ENCODE results near the gene TNIK. TPM values are rescaled to one million over a fixed set of nuclear protein-coding genes. Genes with fewer than 3 reads are reported as not detected.

The TNIK gene
- polyA plus RNA-seq, 1 of the 3 experiments (the other 2 are of a cell fraction) = 19.4 TPM

GRCh38 chr3:171058873-171059603 lies 401.2 kb downstream of the TNIK start:
- Histone ChIP-seq H4K20me1 (ENCODE audit: insufficient read depth) (no peaks in the 10 kb centered on the region), H3K4me1 (ENCODE audit: control insufficient read depth in 1 of 2, insufficient read depth in 2 of 2, low read depth in 1 of 2, low read length in 1 of 2) (peaks cover 0 to 29% of the 10 kb centered on the region in 2 experiments; a peak in 2 of 4 replicates), H3F3A (replicated peaks; ENCODE audit: insufficient read depth) (peaks cover 16% of the 10 kb centered on the region), H3K9me2 (no peaks in the 10 kb centered on the region), H2AFZ (ENCODE audit: low read depth) (no peak overlapping the region), H3K27ac (ENCODE audit: low read depth in 2 of 2, low read length in 1 of 2) (no peak overlapping the region), H3K4me3 (ENCODE audit: low read depth in 2 of 2, low read length in 1 of 2) (no peak overlapping the region), H3K79me2 (ENCODE audit: insufficient read depth) (no peaks in the 10 kb centered on the region), H3K27me3 (ENCODE audit: insufficient read depth) (no peaks in the 10 kb centered on the region), H3K4me2 (no peak overlapping the region), H3K9me3 (no peaks in the 10 kb centered on the region), H3K9ac (no peak overlapping the region), H3K36me3 (replicated peaks in 1 of 2; ENCODE audit: control insufficient read depth in 1 of 2, insufficient read depth in 2 of 2, low read length in 1 of 2) (peaks cover 7 to 19% of the 10 kb centered on the region in 2 experiments)
- DNase-seq = no peak
- ChIA-PET CTCF (interaction anchor here (1.2 to 1.7 kb wide), 3 partner anchors 9 to 507 kb away, joined by 3 to 5 read pairs (median 4); no protein-coding TSS in a partner anchor), POLR2A (no interaction called here)
- TF ChIP-seq RFX5 (IDR thresholded peaks at IDR 0.05; ENCODE audit: low read length) (no peak), NRF1 (IDR thresholded peaks at IDR 0.05; ENCODE audit: low read depth, low read length) (no peak), REST (IDR thresholded peaks at IDR 0.05; ENCODE audit: low read depth, low read length) (no peak)

GRCh38 chr3:171058058-171058457 lies 402.1 kb downstream of the TNIK start:
- POLR2A ChIA-PET = no interaction called here
- no peak for TF ChIP-seq GATA2 (CRISPR knock-in tag; IDR thresholded peaks at IDR 0.05)
- no peak for TF ChIP-seq FOXJ3 (CRISPR knock-in tag; IDR thresholded peaks at IDR 0.05)
- no peak for TF ChIP-seq CTCF (IDR thresholded peaks at IDR 0.05)
- TF ChIP-seq IRF3 (IDR thresholded peaks at IDR 0.05; ENCODE audit: low read depth, low read length) = no peak
- no peak for TF ChIP-seq CHD2 (IDR thresholded peaks at IDR 0.05; ENCODE audit: low read length, partially characterized antibody)
- TF ChIP-seq POLR2AphosphoS5 (IDR thresholded peaks at IDR 0.05; ENCODE audit: low read depth, low read length) = no peak
- TF ChIP-seq FOXM1 (IDR thresholded peaks at IDR 0.05; ENCODE audit: low read depth) = no peak
- TF ChIP-seq REST (IDR thresholded peaks at IDR 0.05; ENCODE audit: low read depth, low read length) = no peak
- TF ChIP-seq ZBTB33 (IDR thresholded peaks at IDR 0.05; ENCODE audit: borderline replicate concordance, low read depth) = no peak
- no peak for TF ChIP-seq EZH2phosphoT487 (IDR thresholded peaks at IDR 0.05; ENCODE audit: borderline replicate concordance, low read depth)

More at GRCh38 chr3:171058058-171058457, 402.1 kb downstream of the TNIK start:
- Histone ChIP-seq H3K4me3 (ENCODE audit: low read depth in 2 of 2, low read length in 1 of 2) (no peak overlapping the region), H3K4me1 (ENCODE audit: control insufficient read depth in 1 of 2, insufficient read depth in 2 of 2, low read depth in 1 of 2, low read length in 1 of 2) (peaks cover 0 to 29% of the 10 kb centered on the region in 2 experiments; a peak in 2 of 4 replicates), H3K27me3 (ENCODE audit: insufficient read depth) (no peaks in the 10 kb centered on the region), H3K4me2 (no peak overlapping the region), H3K9ac (no peak overlapping the region), H3K36me3 (replicated peaks in 1 of 2; ENCODE audit: control insufficient read depth in 1 of 2, insufficient read depth in 2 of 2, low read length in 1 of 2) (peaks cover 0 to 9% of the 10 kb centered on the region in 2 experiments), H4K20me1 (ENCODE audit: insufficient read depth) (no peaks in the 10 kb centered on the region), H3K9me3 (no peaks in the 10 kb centered on the region), H2AFZ (ENCODE audit: low read depth) (no peak overlapping the region), H3K27ac (ENCODE audit: low read depth in 2 of 2, low read length in 1 of 2) (peak overlapping the region in 1 of 2 experiments; percentile 15; a peak in 1 of 4 replicates), H3K9me2 (no peaks in the 10 kb centered on the region), H3K79me2 (ENCODE audit: insufficient read depth) (no peaks in the 10 kb centered on the region), H3F3A (replicated peaks; ENCODE audit: insufficient read depth) (peaks cover 16% of the 10 kb centered on the region)
- no peak for DNase-seq
- WGBS (ENCODE audit: low lambda C conversion rate) = 86% methylated on average over 1 of the region's 1 CpG
- CTCF ChIA-PET = interaction anchor here (0.6 to 1.7 kb wide), 4 partner anchors 8 to 1565 kb away, joined by 3 to 5 read pairs (median 4); no protein-coding TSS in a partner anchor
